GM19452 (cell line): ENCODE data around the gene IL22RA2.
"Not testable (repeated sequence)": the region's sequence is repeated elsewhere in the genome, so short reads cannot be mapped to it uniquely, and the experiment has no call there.

Experiments
- ATAC-seq: cut with Tn5 transposase; IDR thresholded peaks from one replicate; pipeline ENCODE4 v1.9.1; 2021; ENCODE audit not compliant: unreplicated experiment

The IL22RA2 gene

GRCh38 chr6:137126875-137127485 lies 46.5 kb downstream of the IL22RA2 start:
- no peak for ATAC-seq

GRCh38 chr6:137123078-137123477 lies 50.4 kb downstream of the IL22RA2 start:
- no peak for ATAC-seq

- no peak for ATAC-seq
These were observed 50.8 kb downstream of the IL22RA2 start for GRCh38 chr6:137122612-137123011.

GRCh38 chr6:137121401-137121997 lies 51.9 kb downstream of the IL22RA2 start:
- peak; percentile 55 for ATAC-seq

GRCh38 chr6:137120748-137121147 lies 52.7 kb downstream of the IL22RA2 start:
- ATAC-seq: no peak

GRCh38 chr6:137119196-137120104 lies 54.0 kb downstream of the IL22RA2 start:
- no peak for ATAC-seq

GRCh38 chr6:137117581-137117980 lies 55.9 kb downstream of the IL22RA2 start:
- ATAC-seq: no peak

GRCh38 chr6:137116807-137117206 lies 56.6 kb downstream of the IL22RA2 start:
- ATAC-seq: no peak

- ATAC-seq: no peak
These were observed 57.8 kb downstream of the IL22RA2 start for GRCh38 chr6:137115658-137116057.

- ATAC-seq: no peak
These were observed 61.4 kb downstream of the IL22RA2 start for GRCh38 chr6:137112067-137112355.

- no peak for ATAC-seq
These were observed 62.0 kb downstream of the IL22RA2 start for GRCh38 chr6:137111296-137112066.

- no peak for ATAC-seq
These were observed 65.7 kb downstream of the IL22RA2 start for GRCh38 chr6:137107767-137108105.

GRCh38 chr6:137107047-137107766 lies 66.2 kb downstream of the IL22RA2 start:
- ATAC-seq: not testable (repeated sequence)

- ATAC-seq: no peak
These were observed 67.3 kb downstream of the IL22RA2 start for GRCh38 chr6:137106183-137106582.

- ATAC-seq: no peak
These were observed 68.1 kb downstream of the IL22RA2 start for GRCh38 chr6:137105375-137105774.

- ATAC-seq: no peak
These were observed 68.5 kb downstream of the IL22RA2 start for GRCh38 chr6:137104926-137105325.

GRCh38 chr6:137102851-137103492 lies 70.5 kb downstream of the IL22RA2 start:
- ATAC-seq: peak; percentile 87

- ATAC-seq: no peak
These were observed 71.2 kb downstream of the IL22RA2 start for GRCh38 chr6:137102050-137102848.

GRCh38 chr6:137099689-137100403 lies 73.6 kb downstream of the IL22RA2 start:
- no peak for ATAC-seq
